WI38 (cell line): ENCODE measurements around the gene ROBO3.

ENCODE experiments used
- H3K4me3 ChIP-seq: 2 replicates; pipeline ENCODE4 v1.5.1; 2011; ENCODE audit warnings: low read depth, mild to moderate bottlenecking, control low read depth, low read length
- TF ChIP-seq, protein P1 (sequence below): IDR thresholded peaks from 2 replicates; pipeline ENCODE4 v1.5.1; 2012; ENCODE audit warnings: low read depth, mild to moderate bottlenecking, control low read depth, low read length

Gene ROBO3

DNA sequence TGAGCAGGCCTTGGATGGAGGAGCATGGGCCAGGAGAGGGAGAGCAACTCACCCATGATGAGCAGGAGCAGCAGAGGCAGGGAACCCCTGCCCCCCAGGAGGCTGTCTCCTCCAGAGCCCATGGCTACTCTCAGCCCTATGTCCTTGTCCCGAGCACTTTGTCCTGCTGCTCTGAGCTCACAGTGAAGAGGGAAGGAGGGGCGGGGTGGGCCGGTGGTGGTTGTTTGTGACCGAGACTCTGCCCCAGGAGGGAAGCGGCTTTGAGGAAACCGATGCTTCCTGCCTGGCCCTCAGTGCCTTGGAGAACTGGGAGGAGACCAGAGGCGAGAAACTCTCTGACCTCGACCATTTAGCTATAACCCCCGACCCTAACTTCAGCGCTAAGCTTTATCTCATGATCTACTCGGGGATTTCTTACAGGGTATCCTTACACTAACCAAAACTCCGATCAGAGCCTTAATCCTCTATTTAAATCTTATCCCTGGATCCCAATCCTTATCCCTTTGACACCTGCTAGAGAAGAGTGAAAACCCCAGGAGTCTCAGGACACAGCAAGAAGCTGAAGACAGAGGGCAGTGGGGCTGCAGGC, 32.5 kb downstream of the ROBO3 start, which contains the start of gene ROBO4:
Gene ROBO4, minus strand, starts transcription at position 192 of the 589 bp plus-strand sequence. Its CDS starts 70 bp downstream, at position 122.
- H3K4me3 ChIP-seq = no peak within 1 kb of the TSS

GRCh38 chr11:124898263-124898680, 33.0 kb downstream of the ROBO3 start:
- no peak overlapping the region for H3K4me3 ChIP-seq
- TF ChIP-seq, protein P1, sequence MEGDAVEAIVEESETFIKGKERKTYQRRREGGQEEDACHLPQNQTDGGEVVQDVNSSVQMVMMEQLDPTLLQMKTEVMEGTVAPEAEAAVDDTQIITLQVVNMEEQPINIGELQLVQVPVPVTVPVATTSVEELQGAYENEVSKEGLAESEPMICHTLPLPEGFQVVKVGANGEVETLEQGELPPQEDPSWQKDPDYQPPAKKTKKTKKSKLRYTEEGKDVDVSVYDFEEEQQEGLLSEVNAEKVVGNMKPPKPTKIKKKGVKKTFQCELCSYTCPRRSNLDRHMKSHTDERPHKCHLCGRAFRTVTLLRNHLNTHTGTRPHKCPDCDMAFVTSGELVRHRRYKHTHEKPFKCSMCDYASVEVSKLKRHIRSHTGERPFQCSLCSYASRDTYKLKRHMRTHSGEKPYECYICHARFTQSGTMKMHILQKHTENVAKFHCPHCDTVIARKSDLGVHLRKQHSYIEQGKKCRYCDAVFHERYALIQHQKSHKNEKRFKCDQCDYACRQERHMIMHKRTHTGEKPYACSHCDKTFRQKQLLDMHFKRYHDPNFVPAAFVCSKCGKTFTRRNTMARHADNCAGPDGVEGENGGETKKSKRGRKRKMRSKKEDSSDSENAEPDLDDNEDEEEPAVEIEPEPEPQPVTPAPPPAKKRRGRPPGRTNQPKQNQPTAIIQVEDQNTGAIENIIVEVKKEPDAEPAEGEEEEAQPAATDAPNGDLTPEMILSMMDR = no peak; the same call in 1 of the 2 replicates

More for the DNA sequence above, 32.5 kb downstream of the ROBO3 start, which contains the start of gene ROBO4:
- TF ChIP-seq, protein P1 = no peak

DNA sequence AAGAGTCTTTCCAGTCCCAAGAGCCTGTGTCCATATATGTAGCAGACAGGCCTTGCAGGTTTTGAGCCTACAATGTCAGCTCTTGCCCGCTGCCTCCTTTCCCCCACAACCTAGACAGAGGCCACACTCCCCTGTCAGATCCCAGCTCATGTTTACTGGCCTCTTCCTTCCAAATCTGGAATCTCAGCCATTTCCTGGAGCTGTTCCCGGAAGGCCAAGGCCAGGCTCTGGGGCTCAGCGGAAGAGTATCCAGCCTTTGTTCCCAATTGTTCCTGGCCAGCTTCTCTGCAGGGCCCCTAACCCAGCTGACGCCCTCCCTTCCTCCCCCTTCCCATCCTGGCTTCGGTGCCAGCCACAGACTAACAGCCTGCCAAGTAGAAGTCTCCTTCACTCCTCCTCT, 33.5 kb downstream of the ROBO3 start:
- no peak overlapping the region for H3K4me3 ChIP-seq

DNA sequence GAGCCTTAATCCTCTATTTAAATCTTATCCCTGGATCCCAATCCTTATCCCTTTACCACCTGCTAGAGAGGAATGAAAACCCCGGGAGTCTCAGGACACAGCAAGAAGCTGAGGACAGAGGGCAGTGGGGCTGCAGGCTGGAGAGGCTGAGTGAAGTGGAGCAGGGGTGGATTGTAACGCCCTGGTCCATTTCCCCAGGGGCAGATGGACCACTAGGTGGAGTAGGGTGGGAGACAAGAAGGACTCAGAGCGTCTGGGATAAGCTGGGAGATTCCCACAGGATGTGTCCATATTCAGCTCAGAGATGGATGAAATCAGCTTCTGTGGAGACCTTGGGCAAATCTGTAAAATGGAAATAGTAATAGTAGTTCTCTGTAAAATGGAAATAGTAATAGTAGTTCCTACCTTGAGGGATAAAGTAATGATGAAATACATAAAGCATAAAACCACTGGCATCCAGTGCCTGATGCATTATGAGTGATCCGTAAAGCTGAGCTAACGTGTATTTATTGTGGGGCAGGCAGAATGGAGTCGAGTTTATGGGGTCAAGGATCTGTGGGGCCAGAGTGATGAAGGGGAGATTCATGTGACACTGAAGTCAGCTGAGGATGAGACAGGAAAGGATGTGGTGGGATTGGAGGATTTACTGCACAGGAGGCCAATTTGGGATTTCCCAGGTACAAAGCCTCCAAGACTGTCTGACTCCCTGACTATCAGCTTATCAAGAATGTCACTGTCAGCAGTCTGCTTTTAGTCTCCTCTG, 34.3 kb downstream of the ROBO3 start:
- TF ChIP-seq, protein P1 = no peak
- no peak overlapping the region for H3K4me3 ChIP-seq

More for the DNA sequence above, 33.5 kb downstream of the ROBO3 start:
- TF ChIP-seq, protein P1 = no peak

DNA sequence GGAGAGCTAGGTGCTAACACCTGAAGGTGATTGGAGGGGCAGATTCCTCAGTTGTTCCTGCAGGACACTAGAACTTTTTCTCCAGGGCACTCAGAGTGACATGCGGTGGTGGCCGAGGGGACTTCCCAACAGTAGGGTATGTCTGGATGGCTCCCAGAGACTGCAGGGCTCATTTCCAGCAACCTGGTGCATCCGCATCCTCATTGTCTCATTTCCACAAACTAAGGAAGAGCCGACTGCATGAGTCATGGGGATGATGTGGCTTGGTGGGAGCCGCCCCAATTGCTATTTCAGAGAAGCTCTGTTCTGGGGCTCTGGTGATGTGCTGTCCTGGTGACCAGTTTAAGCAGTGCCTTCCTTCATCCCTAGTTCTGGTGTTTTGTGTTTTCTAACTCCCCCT, 35.2 kb downstream of the ROBO3 start:
- peak overlapping the region; percentile 37 for H3K4me3 ChIP-seq
- TF ChIP-seq, protein P1 = no peak

DNA sequence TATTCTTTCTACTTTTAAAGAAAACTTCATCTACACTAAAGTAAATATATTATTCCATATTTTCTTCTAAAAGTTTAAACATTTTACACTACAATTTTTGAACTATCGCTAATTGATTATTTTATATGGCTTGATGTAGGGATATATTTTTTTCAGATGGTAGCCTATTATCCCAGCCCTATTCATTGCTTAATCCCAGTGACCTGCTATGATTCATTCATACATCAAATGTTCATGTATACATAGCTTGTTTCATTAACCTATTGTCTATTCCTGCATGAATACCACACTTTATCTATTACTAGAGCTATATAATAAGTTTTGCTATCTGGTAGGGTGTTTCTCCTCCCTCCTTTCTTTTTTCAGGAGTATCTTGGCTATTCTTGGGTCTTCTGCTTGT, 37.4 kb downstream of the ROBO3 start:
- no peak overlapping the region for H3K4me3 ChIP-seq
- TF ChIP-seq, protein P1 = no peak
